ENCODE data around the gene NCBP1. TPM values are rescaled to one million over a fixed set of nuclear protein-coding genes. Genes with fewer than 3 reads are reported as not detected.

The NCBP1 gene
- total RNA-seq, 1 donor from 2014 or later: 55.9 TPM

GRCh38 chr9:97722331-97722730, 88.7 kb downstream of the NCBP1 start:
- Mint-ChIP-seq H3K36me3 (no peaks in the 10 kb centered on the region), H3K4me3 (no peak overlapping the region), H3K9me3 (no peaks in the 10 kb centered on the region), H3K4me1 (no peaks in the 10 kb centered on the region), H3K27me3 (ENCODE audit: insufficient read depth, low read depth) (no peaks in the 10 kb centered on the region), H3K27ac (no peak overlapping the region)
- Histone ChIP-seq H3K4me2 (no peak overlapping the region), H3K4me3 (no peak overlapping the region), H3K27ac (no peak overlapping the region), H3K9me3 (ENCODE audit: low read depth) (no peaks in the 10 kb centered on the region), H2AFZ (replicated peaks) (no peak overlapping the region), H3K79me2 (ENCODE audit: low read depth) (no peaks in the 10 kb centered on the region), H4K20me1 (ENCODE audit: low read depth) (no peaks in the 10 kb centered on the region), H3F3A (ENCODE audit: low read depth) (no peaks in the 10 kb centered on the region), H3K4me1 (no peaks in the 10 kb centered on the region), H3K27me3 (peaks cover 21% of the 10 kb centered on the region), H3K36me3 (no peaks in the 10 kb centered on the region), H3K9ac (no peak overlapping the region)
- TF ChIP-seq EZH2 (IDR thresholded peaks at IDR 0.05) (no peak), CTCF (IDR thresholded peaks at IDR 0.05) (no peak), EZH2phosphoT487 (IDR thresholded peaks at IDR 0.05) (no peak)
- DNase-seq (ENCODE audit: low spot score): no peak

Other genes starting within 250 kb of the NCBP1 start
- gene TDRD7, start 221.7 kb upstream of the NCBP1 start, total RNA-seq (ENCODE audit: low replicate concordance): 5.6 and 8.1 TPM in 2 replicates
- 0.15 TPM in 1 of 2 replicates, not detected in the other for gene TMOD1, start 132.2 kb upstream of the NCBP1 start, total RNA-seq (ENCODE audit: low replicate concordance)
- gene TSTD2, start 453 bp upstream of the NCBP1 start, total RNA-seq (ENCODE audit: low replicate concordance): 31.5 and 45.4 TPM in 2 replicates
- 6.4 and 9.2 TPM in 2 replicates for gene XPA, start 63.5 kb downstream of the NCBP1 start, total RNA-seq (ENCODE audit: low replicate concordance)
- gene FOXE1, start 219.4 kb downstream of the NCBP1 start, total RNA-seq (ENCODE audit: low replicate concordance): not detected in 2 replicates

Measured in neural progenitor cell (in vitro differentiated cells).